Upper lobe of left lung (tissue), 6 donors: ENCODE data around the gene MTURN. TPM values are rescaled to one million over a fixed set of nuclear protein-coding genes. Genes with fewer than 3 reads are reported as not detected.

Experiments
- ATAC-seq, 2 donors: fragments of 200-7000 bp; cut with Tn5 transposase; one replicate each; pipeline ENCODE4 v1.9.1; 2022; ENCODE audit warnings: mild to moderate bottlenecking in 2 of 2, moderate library complexity in 2 of 2; ENCODE audit not compliant: low FRiP score in 2 of 2
- DNase-seq, 2 donors: peaks; one replicate each; pipeline ENCODE4 v3.0.0-alpha.2; 2019 to 2020
- H3K27ac ChIP-seq, 4 donors: fragments of 200-600 bp; sonication (generic); one replicate each; pipeline ENCODE4 v1.5.1; 2016 to 2019
- H3K27me3 ChIP-seq, 4 donors: fragments of 200-600 bp; sonication (generic); one replicate each; pipeline ENCODE4 v1.5.1; 2017 to 2019
- H3K36me3 ChIP-seq, 4 donors: fragments of 200-600 bp; sonication (generic); one replicate each; pipeline ENCODE4 v1.5.1; 2016 to 2019
- H3K4me1 ChIP-seq, 4 donors: fragments of 200-600 bp; sonication (generic); one replicate each; pipeline ENCODE4 v1.5.1; 2018 to 2019
- H3K4me3 ChIP-seq, 4 donors: fragments of 200-600 bp; sonication (generic); one replicate each; pipeline ENCODE4 v1.5.1; 2017 to 2019; ENCODE audit warnings: mild to moderate bottlenecking in 2 of 4, moderate library complexity in 1 of 4
- H3K9me3 ChIP-seq, 4 donors: fragments of 200-600 bp; sonication (generic); one replicate each; pipeline ENCODE4 v1.5.1; 2018 to 2019
- EP300 ChIP-seq, 4 donors: sonication (generic); formaldehyde crosslinking; IDR thresholded peaks; one replicate each; pipeline ENCODE4 v1.5.1; 2017; ENCODE audit warnings: antibody characterized with exemption in 4 of 4, control low read depth in 2 of 4
- POLR2A ChIP-seq, 4 donors: fragments of 450-650 bp; IDR thresholded peaks; one replicate each; pipeline ENCODE4 v1.5.1; 2016 to 2017; ENCODE audit warnings: antibody characterized with exemption in 4 of 4, mild to moderate bottlenecking in 2 of 4
- POLR2AphosphoS5 ChIP-seq, 2 donors: sonication (generic); formaldehyde crosslinking; IDR thresholded peaks; one replicate each; pipeline ENCODE4 v1.5.1; 2017; ENCODE audit warnings: antibody characterized with exemption in 2 of 2
- WGBS, 2 donors: methylation state at CpG; one replicate each; pipeline ENCODE4 v1.1.5; 2017 to 2018; 5-methylcytosine and 5-hydroxymethylcytosine counted together
- total RNA-seq, 6 donors: library from RNA; depleted of rRNA in 4 of 6; stranded (reverse); fragments of >200 nt in 4 of 6; gene quantifications; one replicate each; pipeline versions ENCODE4 v1.1.0 to v1.2.1, GENCODE V29; 2016 to 2021
- TF ChIP-seq, protein P1 (sequence below), 6 experiments: fragments of 450-650 bp in 4 of 6; fragments of 200-600 bp in 2 of 6; sonication (generic) in 2 of 6; IDR thresholded peaks; one replicate each; pipeline ENCODE4 v1.5.1; 2016 to 2019; ENCODE audit warnings: antibody characterized with exemption in 6 of 6
- donor health status: DM: no; HTN: no; CAD: no; lungs with moderate emphysema.
- donor health status: DM: no; HTN: yes; CAD: no; lungs with severe emphysema.

MTURN gene
- total RNA-seq, 6 donors from 2014 or later: 27.2 to 112 (median 39.6) TPM

- no peak for ATAC-seq
- Histone ChIP-seq H3K36me3 (no peaks in the 10 kb centered on the region), H3K9me3 (peaks cover 0 to 13% (median 9%) of the 10 kb centered on the region in 4 donors), H3K4me1 (no peaks in the 10 kb centered on the region), H3K4me3 (no peak overlapping the region), H3K27me3 (no peaks in the 10 kb centered on the region), H3K27ac (no peak overlapping the region)
- DNase-seq: no peak
- TF ChIP-seq EP300 (IDR thresholded peaks at IDR 0.05) (no peak), POLR2AphosphoS5 (IDR thresholded peaks at IDR 0.05) (no peak), POLR2A (IDR thresholded peaks at IDR 0.05) (no peak)
- TF ChIP-seq, protein P1, sequence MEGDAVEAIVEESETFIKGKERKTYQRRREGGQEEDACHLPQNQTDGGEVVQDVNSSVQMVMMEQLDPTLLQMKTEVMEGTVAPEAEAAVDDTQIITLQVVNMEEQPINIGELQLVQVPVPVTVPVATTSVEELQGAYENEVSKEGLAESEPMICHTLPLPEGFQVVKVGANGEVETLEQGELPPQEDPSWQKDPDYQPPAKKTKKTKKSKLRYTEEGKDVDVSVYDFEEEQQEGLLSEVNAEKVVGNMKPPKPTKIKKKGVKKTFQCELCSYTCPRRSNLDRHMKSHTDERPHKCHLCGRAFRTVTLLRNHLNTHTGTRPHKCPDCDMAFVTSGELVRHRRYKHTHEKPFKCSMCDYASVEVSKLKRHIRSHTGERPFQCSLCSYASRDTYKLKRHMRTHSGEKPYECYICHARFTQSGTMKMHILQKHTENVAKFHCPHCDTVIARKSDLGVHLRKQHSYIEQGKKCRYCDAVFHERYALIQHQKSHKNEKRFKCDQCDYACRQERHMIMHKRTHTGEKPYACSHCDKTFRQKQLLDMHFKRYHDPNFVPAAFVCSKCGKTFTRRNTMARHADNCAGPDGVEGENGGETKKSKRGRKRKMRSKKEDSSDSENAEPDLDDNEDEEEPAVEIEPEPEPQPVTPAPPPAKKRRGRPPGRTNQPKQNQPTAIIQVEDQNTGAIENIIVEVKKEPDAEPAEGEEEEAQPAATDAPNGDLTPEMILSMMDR (IDR thresholded peaks at IDR 0.05): no peak
- 89 to 91% methylated on average over 34 of the region's 34 CpGs for WGBS, 2 donors
Measured at GRCh38 chr7:30115709-30116297, 19.0 kb upstream of the MTURN start.

DNA sequence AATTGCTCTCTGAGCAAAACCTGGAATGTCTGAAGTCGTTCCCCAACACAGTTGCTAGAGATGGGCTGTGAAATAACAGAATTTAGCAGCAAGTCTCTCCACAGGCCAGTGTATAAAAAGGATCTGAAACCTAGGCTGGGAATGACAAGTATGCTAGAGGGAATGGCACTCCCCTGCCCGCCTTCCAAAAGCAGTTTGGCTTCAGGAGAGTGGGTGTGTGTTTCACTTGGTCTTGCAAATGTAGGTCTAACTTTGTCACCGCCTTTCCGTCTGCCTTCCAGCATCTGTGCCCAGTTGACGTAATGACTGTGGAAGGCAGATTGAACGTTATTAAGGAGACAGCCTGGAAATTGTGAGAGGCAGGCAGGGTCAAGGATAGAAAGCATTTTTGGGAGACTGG, 18.0 kb upstream of the MTURN start:
- no peaks in the 10 kb centered on the region for H3K4me1 ChIP-seq
- 73 to 75% methylated on average over 6 of the region's 6 CpGs for WGBS, 2 donors
- no peak for TF ChIP-seq EP300 (IDR thresholded peaks at IDR 0.05)
- TF ChIP-seq POLR2A (IDR thresholded peaks at IDR 0.05): no peak
- TF ChIP-seq, protein P1 (IDR thresholded peaks at IDR 0.05): no peak
- TF ChIP-seq POLR2AphosphoS5 (IDR thresholded peaks at IDR 0.05): no peak
- H3K27me3 ChIP-seq: no peaks in the 10 kb centered on the region
- H3K4me3 ChIP-seq: no peak overlapping the region
- no peak for DNase-seq
- ATAC-seq: peak; percentile 46 to 87
- peaks cover 0 to 13% (median 9%) of the 10 kb centered on the region in 4 donors for H3K9me3 ChIP-seq
- H3K36me3 ChIP-seq: no peaks in the 10 kb centered on the region
- H3K27ac ChIP-seq: no peak overlapping the region

DNA sequence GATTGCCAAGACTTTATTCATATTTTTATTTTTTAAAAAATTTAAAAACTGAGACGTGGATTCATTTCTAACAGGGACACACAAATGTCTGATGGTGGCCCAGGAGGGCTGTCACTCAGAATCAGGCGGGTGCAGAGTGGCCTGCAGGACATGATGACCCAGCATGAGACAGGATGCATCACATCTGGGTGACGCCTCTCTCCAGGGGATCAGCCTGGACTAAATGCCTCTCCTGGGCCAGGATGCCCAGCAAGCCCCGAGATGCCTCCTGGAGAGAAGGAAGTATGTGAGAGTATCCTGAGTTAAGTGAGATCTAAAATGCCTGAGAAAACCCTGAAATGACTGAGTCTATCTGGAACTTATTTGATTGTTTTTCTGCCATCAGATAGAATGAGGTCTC, 16.9 kb upstream of the MTURN start:
- Histone ChIP-seq H3K4me1 (no peaks in the 10 kb centered on the region), H3K4me3 (no peak overlapping the region), H3K27ac (no peak overlapping the region), H3K9me3 (peaks cover 0 to 8% (median 5%) of the 10 kb centered on the region in 4 donors), H3K36me3 (no peaks in the 10 kb centered on the region), H3K27me3 (no peaks in the 10 kb centered on the region)
- no peak for DNase-seq
- TF ChIP-seq EP300 (IDR thresholded peaks at IDR 0.05): no peak
- TF ChIP-seq, protein P1 (IDR thresholded peaks at IDR 0.05): no peak
- TF ChIP-seq POLR2AphosphoS5 (IDR thresholded peaks at IDR 0.05): no peak
- no peak for TF ChIP-seq POLR2A (IDR thresholded peaks at IDR 0.05)
- no peak for ATAC-seq
- 93% methylated on average over 4 of the region's 4 CpGs for WGBS, 2 donors

DNA sequence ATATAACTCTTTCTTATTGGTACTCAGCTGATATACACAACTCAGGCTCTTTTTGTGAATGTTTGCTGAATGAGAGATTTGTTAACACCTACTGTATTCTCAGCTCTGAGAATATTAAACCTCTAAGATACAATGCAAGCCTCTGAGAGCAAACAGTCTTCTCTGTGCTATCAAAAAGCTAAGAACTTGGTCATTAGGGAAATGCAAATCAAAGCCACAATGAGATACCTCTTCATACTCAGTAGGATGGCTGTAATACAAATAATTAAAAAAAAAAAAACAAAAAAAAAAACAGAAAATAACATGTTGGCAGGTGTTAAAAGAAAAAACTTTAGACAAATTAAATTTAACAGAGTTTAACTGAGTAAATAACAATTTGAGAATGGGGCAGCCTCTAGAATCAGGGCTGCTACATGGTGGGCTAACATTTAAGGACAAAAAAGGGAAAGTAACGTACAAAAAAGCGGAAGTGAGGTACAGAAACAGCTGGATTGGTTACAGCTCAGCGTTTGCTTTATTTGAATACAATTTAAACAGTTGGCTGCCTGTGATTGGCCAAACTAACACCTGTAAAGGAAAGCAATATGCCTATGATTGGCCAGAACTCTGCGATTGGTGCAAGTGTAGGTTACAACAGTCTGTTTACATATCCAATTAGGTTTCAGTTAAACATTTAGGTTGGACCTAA, 14.8 kb upstream of the MTURN start:
- TF ChIP-seq POLR2A (IDR thresholded peaks at IDR 0.05): no peak
- no peak for TF ChIP-seq POLR2AphosphoS5 (IDR thresholded peaks at IDR 0.05)
- TF ChIP-seq, protein P1 (IDR thresholded peaks at IDR 0.05): no peak
- no peak for TF ChIP-seq EP300 (IDR thresholded peaks at IDR 0.05)
- no peak for DNase-seq
- ATAC-seq: no peak
- no peaks in the 10 kb centered on the region for H3K27me3 ChIP-seq
- H3K36me3 ChIP-seq: no peaks in the 10 kb centered on the region
- no peaks in the 10 kb centered on the region for H3K9me3 ChIP-seq
- 82 to 85% methylated on average over 4 of the region's 4 CpGs for WGBS, 2 donors
- H3K4me1 ChIP-seq: no peaks in the 10 kb centered on the region
- H3K27ac ChIP-seq: no peak overlapping the region
- no peak overlapping the region for H3K4me3 ChIP-seq
